Renal cortex interstitium (tissue), 11 donors: ENCODE results near the gene PKNOX2. TPM values are rescaled to one million over a fixed set of nuclear protein-coding genes. Genes with fewer than 3 reads are reported as not detected.

Source experiments
- DNase-seq, 11 donors: peaks; one replicate each; pipeline ENCODE4 v3.0.0-alpha.2; 2013; ENCODE audit warnings: low read depth in 9 of 11, low spot score in 4 of 11; ENCODE audit errors: extremely low read depth in 1 of 11
- polyA plus RNA-seq, 3 donors: library from polyadenylated mRNA; unstranded; fragments of 120-200 nt; gene quantifications; one replicate each; pipeline ENCODE4 v1.2.1, GENCODE V29; 2013; ENCODE audit not compliant: insufficient read length in 3 of 3

PKNOX2 gene
- polyA plus RNA-seq, 3 donors: 12.4 to 14.6 (median 13.9) TPM

- no peak for DNase-seq
Observed at GRCh38 chr11:125190566-125190965, 26.0 kb downstream of the PKNOX2 start.

DNA sequence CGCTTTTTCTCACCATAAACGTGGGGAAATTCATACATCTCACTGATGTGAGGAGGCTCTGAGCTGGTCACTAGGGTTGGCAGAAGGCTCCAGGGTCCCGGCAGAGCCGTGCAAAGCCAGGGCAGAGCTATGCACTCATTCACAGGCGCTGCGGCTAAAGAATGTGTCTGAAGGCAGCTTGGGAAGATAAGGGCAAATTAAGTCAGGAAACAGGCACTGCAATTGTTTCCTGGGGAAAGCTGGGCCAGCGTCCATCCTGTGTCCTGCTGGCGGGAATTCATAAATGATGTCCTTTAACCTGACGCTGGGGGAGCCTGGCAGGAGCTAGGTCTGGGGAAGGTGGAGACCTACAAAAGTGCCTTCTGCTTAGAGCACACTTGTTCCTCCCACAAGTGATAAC lies 27.6 kb downstream of the PKNOX2 start:
- DNase-seq: no peak

- DNase-seq: no peak
Observed at GRCh38 chr11:125192717-125193415, 28.3 kb downstream of the PKNOX2 start.

GRCh38 chr11:125193416-125193726 lies 28.8 kb downstream of the PKNOX2 start:
- no peak for DNase-seq

GRCh38 chr11:125193841-125194240 lies 29.3 kb downstream of the PKNOX2 start:
- DNase-seq: no peak

GRCh38 chr11:125199915-125200314 lies 35.4 kb downstream of the PKNOX2 start:
- no peak for DNase-seq

DNA sequence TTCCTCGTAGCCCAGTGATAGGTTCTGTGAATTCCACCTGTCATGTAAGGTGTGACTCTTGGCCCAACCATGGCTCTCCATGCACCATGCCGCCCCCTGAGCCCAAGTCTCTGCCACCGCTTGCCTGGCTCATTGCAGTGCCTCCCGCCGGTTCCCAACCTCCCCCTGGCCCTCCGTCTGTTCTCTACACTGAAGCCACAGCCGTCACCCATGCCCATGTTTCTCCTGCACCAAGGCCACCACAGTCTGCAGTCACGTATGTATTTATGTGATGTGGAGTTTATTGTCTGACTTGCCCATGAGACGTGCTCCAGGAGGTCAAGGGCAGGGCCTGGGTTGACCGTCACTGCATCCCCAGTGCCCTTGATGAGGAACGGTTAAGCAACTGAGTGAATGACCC lies 35.9 kb downstream of the PKNOX2 start:
- no peak for DNase-seq

GRCh38 chr11:125201525-125202141 lies 37.1 kb downstream of the PKNOX2 start:
- DNase-seq: peak in 4 of 11 donors; percentile 31 to 66 (median 60)

DNA sequence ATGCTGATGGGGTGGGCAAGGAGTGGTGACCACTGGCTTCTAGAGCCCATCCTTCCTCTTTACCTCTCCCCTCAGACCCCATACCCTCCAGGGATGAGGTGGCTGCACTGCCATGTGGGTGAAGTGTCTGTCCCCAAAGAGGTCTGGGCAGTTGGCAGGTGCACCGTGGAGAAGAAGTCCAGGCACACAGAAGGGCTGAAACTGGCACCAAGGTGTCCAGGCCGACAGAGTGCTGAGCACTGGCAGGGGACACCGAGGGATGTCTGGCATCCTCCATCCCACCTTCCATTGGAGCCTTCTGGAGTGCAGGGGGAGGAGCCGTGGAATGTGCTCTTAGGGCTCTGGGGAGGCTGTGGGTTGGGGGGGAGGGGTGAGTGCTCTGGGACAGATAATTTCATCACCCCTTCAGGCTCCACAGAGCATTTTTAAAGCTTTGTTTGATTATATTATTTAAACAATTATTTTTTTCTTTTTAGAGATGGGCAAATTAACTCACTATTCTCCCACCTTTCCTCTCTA lies 37.9 kb downstream of the PKNOX2 start:
- no peak for DNase-seq

GRCh38 chr11:125202977-125203376 lies 38.4 kb downstream of the PKNOX2 start:
- DNase-seq: no peak

- DNase-seq: no peak
Observed at GRCh38 chr11:125207866-125208425, 43.4 kb downstream of the PKNOX2 start.

DNA sequence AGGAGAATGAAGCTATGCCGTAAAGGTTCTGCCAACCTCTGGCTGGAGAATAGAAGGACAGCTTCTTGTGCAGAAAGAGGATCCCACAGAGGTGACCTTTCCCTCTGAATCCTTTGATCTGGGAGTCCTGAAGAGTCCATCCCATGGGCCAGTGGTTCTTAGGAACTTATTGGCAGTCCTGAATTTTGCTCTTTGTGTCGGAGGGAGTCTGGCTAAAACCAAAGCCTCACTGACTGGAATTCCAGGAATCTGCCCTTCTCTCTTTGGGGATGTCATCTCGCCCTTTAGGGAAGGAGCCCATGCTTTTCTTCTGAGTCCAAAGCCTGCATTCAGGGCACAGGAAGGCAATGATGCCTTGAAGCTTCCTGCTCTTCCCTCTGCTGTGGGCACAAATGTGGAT lies 45.5 kb downstream of the PKNOX2 start:
- no peak for DNase-seq

DNA sequence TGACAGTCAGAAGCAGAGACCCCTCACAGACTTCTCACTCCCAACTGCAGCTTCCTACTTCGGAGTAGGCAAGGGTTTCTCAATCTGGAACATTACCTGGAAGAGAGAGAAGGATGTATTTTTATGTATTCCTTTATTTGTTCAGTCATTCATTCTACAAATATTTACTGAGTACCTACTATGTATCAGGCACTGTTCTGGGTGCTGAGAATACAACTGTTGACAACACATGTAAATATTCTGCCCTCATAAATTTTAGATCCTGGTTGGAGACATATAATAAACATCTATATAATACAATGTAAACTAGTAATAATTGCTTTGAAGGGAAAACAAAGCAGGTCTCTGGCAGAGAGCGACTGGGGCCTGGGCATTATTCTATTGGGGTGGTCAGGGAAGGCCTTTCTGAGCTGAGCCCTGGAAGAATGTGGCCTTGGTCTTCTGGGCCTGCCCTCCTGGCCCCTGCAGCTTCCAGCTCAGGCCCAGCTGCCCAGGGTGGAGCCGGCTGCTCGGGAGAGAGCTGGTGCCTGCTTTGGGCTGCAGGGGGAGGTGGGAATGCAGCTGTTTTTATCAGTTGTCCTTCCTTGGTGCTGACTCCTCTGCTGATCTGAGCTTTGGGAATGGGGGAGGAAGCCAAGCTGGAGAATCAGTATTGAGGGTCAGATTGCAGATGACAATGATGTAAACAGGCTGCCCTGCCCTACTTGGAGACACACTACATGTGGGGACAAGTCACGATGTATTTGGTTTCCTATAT lies 46.8 kb downstream of the PKNOX2 start:
- peak in 1 of 11 donors; percentile 43 for DNase-seq

GRCh38 chr11:125211948-125212340 lies 47.4 kb downstream of the PKNOX2 start:
- no peak for DNase-seq

DNA sequence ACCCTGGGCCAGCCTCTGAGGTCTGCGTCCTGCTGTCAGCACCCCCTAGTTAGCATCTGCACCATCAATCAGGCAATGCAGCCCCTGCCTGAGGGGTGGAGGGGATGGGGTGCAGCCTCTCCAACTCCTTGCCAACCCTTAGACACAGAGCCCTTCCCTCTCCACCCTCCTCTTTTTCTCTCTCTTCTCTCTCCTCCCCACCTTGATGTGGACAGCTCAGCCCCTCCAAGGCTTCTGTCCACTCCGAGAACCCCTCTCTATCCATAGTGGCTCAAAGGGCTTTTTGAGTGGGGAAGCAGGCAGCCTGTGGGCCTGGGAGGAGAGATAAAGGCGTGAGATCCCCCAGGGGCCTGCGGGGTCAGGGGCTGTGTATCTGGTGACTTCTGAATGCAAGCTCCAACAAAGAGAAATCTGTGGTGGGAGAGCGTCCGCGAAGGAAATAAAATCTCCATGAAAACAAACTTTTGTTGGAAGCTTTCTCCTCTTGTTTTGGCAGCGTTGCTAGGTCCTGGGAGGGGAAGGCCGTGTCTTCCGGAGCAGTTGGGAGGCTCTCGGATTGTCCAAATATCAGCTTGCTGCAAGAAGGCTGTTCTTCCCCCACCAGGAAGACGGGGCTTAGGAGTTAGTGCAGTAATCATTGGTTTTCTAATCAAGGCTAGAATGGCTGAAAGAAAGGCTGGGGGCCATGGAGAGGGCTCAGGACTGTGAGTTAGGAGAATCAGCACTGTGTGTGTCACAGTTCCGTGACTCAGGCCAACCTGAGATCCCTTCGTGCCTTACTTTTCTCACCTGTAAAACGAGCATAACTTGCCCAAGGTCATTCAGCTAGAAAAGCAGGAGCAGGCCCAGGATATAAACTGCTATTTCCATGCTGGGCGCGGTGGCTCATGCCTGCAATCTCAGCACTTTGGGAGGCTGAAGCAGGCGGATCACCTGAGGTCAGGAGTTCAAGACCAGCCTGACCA lies 50.3 kb downstream of the PKNOX2 start:
- DNase-seq: peak in 5 of 11 donors; percentile 44 to 81 (median 76)

GRCh38 chr11:125215976-125216375 lies 51.4 kb downstream of the PKNOX2 start:
- DNase-seq: no peak

DNA sequence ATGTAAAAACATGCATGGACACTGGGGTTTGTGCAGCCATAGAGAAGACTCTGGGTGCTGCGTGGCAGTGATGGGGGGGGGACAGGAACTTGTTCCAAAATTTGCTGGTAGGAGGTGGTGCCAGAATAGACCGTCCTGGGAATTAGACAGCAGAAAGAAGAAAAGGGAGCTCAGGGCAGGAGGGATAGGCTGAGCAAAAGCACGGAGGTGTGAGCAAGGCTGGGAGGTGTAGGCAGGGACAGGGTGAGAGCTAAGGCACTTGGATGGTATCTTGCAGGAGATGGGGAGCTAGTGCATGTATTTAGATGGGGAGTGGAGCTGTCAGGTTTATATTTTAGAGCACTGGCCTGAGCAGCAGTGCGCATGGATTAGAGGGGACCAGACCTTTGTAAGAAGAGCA lies 53.8 kb downstream of the PKNOX2 start:
- no peak for DNase-seq

DNA sequence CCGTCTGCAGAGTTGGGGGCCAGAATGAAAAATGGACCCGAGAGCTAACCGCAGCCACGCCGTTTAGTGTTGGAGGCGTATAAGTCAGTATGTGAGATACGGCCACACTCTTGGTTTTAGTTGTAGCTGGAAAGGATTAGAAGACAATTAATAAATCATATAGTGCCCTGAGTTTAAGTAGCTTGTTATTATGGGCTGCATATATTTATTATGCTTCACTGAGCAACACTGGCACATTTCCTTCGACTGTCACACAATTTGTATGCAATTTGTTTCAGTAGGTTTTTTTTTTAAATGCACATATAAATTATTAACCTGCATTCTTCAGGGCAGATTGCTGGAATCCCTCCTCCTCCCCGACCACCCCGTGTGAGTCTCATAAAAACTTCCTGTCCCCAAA lies 56.9 kb downstream of the PKNOX2 start:
- peak in 1 of 11 donors; percentile 32 for DNase-seq

DNA sequence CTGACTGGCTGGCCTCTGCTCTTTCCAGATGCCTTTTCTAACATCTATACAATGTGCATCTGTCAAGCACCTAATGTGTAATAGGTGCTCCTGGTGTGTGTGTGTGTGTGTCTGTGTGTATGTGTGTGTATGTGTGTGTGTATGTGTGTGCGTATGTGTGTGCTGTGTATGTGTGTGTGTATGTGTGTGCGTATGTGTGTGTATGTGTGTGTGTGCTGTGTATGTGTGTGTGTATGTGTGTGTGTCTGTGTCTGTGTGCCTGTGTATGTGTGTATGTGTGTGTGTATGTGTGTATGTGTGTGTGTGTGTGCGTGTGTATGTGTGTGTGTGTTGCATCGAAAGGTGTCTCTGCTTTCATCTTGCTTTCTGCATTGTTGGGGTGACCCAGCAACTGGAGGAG lies 57.9 kb downstream of the PKNOX2 start:
- no peak for DNase-seq
